ENCODE measurements around the gene ADGRV1.
"Not testable (repeated sequence)": the region's sequence is repeated elsewhere in the genome, so short reads cannot be mapped to it uniquely, and the experiment has no call there.

ADGRV1 gene

GRCh38 chr5:91058155-91058554 is 499.6 kb downstream of the ADGRV1 start:
- TF ChIP-seq, protein P1, sequence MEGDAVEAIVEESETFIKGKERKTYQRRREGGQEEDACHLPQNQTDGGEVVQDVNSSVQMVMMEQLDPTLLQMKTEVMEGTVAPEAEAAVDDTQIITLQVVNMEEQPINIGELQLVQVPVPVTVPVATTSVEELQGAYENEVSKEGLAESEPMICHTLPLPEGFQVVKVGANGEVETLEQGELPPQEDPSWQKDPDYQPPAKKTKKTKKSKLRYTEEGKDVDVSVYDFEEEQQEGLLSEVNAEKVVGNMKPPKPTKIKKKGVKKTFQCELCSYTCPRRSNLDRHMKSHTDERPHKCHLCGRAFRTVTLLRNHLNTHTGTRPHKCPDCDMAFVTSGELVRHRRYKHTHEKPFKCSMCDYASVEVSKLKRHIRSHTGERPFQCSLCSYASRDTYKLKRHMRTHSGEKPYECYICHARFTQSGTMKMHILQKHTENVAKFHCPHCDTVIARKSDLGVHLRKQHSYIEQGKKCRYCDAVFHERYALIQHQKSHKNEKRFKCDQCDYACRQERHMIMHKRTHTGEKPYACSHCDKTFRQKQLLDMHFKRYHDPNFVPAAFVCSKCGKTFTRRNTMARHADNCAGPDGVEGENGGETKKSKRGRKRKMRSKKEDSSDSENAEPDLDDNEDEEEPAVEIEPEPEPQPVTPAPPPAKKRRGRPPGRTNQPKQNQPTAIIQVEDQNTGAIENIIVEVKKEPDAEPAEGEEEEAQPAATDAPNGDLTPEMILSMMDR (IDR thresholded peaks at IDR 0.05; ENCODE audit: insufficient read depth, missing control alignments) = no peak
- FAIRE-seq (no peak), DNase-seq (ENCODE audit: insufficient read length, low spot score) (no peak)

- TF ChIP-seq, protein P1 (IDR thresholded peaks at IDR 0.05; ENCODE audit: insufficient read depth, missing control alignments) = no peak
- DNase-seq (ENCODE audit: insufficient read length, low spot score) = no peak
- no peak for FAIRE-seq
Observed at GRCh38 chr5:91058575-91058974, 500.0 kb downstream of the ADGRV1 start.

- FAIRE-seq (no peak), DNase-seq (ENCODE audit: insufficient read length, low spot score) (no peak)
- TF ChIP-seq, protein P1 (IDR thresholded peaks at IDR 0.05; ENCODE audit: insufficient read depth, missing control alignments) = no peak
Observed at GRCh38 chr5:91059409-91059808, 500.8 kb downstream of the ADGRV1 start.

DNA sequence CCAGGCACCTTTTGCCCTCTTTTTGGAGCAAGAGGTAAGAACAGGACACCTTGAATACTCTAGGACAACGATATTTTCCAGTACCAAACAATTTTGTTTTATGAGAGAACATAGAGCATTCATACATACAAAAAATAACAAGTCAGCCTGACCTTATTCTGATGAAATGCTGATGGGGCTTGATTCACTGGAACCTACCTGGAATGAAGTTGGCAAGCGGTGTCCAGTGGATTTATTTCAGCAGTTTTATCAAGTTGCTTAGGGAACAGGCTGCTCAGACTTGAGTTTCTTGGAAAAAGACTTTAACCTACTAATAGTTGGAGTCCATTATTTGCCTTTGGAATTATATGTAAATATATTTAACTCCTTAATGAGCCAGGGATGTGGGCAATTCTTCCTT is 502.5 kb downstream of the ADGRV1 start:
- DNase-seq (ENCODE audit: insufficient read length, low spot score) = no peak
- TF ChIP-seq, protein P1 (IDR thresholded peaks at IDR 0.05; ENCODE audit: insufficient read depth, missing control alignments) = no peak
- no peak for FAIRE-seq

DNA sequence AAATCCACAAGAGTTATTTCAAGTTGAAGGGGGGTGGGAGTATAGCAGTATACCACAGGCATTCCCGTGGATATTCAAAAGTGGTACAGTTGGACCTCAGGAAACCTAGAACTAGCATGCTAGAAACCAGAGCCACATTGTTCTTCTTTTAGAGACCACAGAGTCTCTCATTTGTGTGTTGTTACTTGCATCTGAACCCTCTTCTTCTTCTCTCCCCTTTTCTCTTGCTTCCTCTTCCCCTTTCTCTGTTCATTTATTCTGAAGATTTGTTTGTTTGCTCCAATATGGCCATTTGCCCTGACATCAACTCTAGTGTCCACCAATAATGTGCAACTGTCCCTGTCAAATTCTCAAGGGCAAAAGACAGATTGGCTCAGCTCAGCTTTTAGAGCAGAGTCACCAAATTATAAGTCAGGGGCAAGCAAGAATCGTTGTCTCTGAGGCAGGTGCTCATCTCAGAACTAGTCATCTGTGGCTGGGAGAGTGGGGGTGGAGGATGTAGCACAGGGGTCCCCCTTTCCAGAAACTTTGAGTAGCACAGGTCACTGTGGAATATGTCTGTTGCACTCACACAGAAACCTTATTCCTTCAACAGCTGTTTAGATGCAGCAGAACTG is 503.5 kb downstream of the ADGRV1 start:
- FAIRE-seq = no peak
- TF ChIP-seq, protein P1 (IDR thresholded peaks at IDR 0.05; ENCODE audit: insufficient read depth, missing control alignments) = no peak
- no peak for DNase-seq (ENCODE audit: insufficient read length, low spot score)

DNA sequence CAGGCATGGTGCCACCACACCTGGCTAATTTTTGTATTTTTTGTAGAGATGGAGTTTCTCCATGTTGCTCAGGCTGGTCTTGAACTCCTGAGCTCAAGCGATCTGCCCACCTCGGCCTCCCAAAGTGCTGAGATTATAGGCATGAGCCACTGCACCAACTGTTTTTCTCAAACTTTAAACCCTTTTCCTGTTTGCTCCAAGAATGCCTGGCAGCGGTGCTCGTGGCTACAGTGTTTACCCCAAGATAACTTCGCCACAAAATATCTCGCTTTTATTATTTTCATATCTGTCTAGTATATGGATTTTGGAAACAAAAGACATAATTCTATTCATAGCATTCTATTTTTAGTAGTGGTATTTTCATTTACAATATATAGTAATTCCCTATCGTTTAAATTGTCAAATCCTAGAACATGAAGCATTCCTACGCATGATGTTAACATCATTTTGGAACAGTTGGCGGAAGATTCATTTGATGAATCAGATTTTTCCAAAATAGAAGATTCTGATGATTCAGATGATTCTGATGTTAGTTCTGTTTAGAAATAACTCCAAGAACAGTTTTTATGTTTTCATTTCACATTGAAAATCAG is 504.6 kb downstream of the ADGRV1 start:
- not testable (repeated sequence) for FAIRE-seq; DNase-seq (ENCODE audit: insufficient read length, low spot score)

DNA sequence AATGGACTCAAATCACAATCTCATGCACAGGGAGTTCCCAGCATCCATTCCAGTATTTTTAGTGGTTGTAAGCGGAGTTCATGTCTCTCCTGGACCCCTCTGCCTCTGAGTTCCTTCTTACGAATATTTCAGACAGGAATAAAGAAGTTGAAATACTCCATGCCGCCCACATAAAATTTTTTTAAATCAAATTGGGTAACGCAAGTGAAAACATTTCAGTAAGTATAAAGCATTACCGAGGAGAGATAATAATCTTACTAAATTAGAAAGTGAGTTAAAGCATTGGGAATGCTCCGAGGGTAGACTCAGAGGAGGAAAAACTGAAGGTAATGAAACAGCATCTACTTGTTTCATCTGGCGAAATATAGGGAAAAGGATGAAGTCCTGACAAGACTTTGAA is 506.9 kb downstream of the ADGRV1 start:
- TF ChIP-seq, protein P1 (IDR thresholded peaks at IDR 0.05; ENCODE audit: insufficient read depth, missing control alignments) = no peak
- DNase-seq (ENCODE audit: insufficient read length, low spot score) (no peak), FAIRE-seq (no peak)
